AG09309 (cell line): ENCODE data around the gene ELAVL2.

Experiments used
- DNase-seq: peaks from one replicate; pipeline ENCODE4 v3.0.0-alpha.2; 2010; ENCODE audit warnings: low read depth
- H3K4me3 ChIP-seq: 2 replicates; pipeline ENCODE4 v1.5.1; 2011; ENCODE audit warnings: mild to moderate bottlenecking, low read depth, low read length, moderate library complexity; ENCODE audit not compliant: control insufficient read depth
- TF ChIP-seq, protein P1 (sequence below): IDR thresholded peaks from 2 replicates; pipeline ENCODE4 v1.5.1; 2011; ENCODE audit warnings: mild to moderate bottlenecking, low read depth, low read length, inconsistent platforms; ENCODE audit not compliant: insufficient read depth, control insufficient read depth; ENCODE audit errors: missing control alignments

The ELAVL2 gene

DNA sequence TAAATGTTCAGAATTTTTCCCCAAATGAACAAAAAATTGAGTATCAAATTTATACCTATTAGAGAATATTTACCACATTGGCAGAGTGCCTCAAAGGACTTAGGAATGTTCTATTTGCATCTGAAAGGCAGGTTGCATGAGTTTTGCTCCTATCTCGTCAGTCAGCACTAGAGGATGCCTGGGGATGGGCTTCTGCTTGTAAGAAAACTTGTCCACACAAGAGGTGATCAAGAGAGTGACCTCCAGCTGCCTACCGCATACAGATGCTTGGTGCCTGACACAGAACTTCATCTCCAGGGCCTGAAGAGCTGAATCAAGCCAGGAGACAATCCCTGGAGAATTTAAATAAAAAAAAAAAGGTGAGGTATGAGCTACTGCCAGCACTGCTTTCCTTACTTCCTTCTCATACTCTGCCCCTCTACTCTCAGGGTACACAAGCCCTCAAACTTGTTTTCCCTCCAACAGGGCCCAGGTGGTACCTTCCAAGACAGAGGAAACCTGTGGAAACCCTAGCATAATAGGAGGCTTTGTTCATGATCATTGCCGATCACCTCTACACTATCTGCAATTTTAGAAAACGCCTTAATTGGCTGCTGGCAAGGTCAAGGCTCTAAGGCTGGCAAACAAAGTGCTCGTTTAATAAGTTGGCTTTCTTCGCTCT is 166.6 kb downstream of the ELAVL2 start:
- TF ChIP-seq, protein P1, sequence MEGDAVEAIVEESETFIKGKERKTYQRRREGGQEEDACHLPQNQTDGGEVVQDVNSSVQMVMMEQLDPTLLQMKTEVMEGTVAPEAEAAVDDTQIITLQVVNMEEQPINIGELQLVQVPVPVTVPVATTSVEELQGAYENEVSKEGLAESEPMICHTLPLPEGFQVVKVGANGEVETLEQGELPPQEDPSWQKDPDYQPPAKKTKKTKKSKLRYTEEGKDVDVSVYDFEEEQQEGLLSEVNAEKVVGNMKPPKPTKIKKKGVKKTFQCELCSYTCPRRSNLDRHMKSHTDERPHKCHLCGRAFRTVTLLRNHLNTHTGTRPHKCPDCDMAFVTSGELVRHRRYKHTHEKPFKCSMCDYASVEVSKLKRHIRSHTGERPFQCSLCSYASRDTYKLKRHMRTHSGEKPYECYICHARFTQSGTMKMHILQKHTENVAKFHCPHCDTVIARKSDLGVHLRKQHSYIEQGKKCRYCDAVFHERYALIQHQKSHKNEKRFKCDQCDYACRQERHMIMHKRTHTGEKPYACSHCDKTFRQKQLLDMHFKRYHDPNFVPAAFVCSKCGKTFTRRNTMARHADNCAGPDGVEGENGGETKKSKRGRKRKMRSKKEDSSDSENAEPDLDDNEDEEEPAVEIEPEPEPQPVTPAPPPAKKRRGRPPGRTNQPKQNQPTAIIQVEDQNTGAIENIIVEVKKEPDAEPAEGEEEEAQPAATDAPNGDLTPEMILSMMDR: no peak
- no peak for DNase-seq
- H3K4me3 ChIP-seq: no peak overlapping the region

DNA sequence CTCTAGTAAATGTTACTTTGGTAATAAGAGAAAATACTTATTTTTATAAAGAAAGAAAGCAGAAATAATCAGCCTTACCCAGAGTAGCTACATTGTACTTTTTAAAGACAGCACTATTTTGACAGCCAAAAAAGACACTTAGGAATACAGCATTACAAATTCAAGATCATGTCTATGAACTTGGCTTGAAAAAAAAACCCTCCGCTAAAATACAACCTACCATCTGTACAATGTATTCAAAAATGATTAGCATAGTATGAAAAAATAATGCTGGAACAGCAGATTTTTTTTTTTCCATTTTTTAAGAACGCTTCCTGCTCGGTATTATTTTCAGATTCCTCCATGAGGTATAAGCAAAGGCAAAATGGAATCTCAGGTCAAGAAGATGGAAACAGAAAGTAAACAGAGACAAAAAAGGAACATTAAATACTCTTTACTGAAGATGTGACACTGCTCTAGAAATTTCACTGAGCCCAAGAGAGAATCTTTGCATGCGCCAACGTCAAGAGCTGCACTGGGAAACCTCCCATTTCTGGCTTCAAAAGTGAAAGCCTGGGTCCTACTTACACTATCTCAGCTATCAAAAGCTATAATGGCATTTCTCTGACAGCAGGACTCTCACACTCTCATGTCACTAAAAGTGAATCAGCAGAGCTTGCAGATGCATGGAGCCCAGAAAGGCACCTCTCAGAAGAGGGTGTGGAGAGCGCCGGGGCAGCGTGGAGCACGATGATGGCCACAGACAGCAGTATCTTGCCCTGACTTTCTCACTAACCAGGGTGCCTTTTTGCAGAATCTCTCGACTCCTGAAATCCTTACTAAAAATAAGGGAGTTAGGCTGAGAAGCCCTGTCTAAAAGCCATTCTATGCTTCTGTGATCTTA is 167.4 kb downstream of the ELAVL2 start:
- TF ChIP-seq, protein P1: no peak
- no peak overlapping the region for H3K4me3 ChIP-seq

DNA sequence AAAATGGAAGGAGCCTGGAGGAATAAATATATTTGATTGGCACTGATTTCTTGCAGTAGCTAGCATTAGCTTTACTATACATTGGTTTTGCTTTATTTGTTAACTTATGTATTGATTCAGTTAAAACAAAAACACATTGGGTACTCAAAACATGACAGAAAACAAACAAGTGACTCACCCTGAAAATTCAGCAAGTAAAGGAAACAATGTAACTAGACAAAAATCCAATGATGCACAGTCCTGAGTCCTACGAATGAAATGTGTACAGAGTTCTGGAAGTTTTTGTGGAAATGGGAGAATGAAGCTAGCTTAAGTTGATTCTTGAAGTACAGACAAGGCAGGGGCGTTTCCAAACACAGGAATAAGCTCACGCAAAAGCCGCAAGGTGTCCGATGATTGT is 175.0 kb downstream of the ELAVL2 start:
- H3K4me3 ChIP-seq: no peak overlapping the region
- no peak for DNase-seq
- TF ChIP-seq, protein P1: no peak

More for the DNA sequence above, 167.4 kb downstream of the ELAVL2 start:
- DNase-seq: no peak

DNA sequence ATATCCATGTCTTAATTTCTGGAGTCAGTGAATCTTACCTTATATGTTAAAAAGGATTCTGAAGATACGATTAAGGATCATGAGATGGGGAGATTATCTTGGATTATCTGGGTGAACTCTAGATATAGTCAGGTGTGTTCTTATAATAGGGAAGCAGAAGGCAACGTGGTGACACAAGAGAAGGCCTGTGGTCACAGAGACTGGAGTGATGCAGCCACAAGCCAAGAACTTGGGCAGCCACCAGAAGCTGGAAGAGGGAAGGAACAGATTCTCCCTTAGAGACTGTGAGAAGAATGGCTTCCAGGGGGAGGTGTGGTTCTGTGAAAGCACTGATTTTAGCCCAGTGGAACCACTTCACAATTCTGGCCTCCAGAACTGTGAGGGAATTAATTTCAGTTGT is 177.4 kb downstream of the ELAVL2 start:
- TF ChIP-seq, protein P1: no peak
- DNase-seq: no peak
- H3K4me3 ChIP-seq: no peak overlapping the region

DNA sequence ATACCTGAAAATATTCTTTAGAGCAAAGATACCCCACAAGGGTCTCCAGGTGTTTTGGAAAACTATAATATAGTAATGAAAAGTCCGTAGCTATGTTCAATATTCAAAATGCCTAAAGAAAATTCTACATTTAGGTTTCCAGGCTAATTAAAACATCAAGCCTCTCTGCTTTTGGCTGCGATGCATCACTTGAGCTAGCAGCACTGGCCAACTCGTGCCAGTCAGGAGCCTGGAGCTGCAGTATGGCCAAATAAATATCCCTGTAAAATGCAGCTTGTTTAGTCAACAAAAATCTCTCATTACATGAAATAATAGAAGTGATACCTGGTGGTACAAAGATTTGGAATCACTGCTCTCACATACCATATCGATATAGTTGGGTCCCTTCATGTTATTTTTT is 181.1 kb downstream of the ELAVL2 start:
- TF ChIP-seq, protein P1: no peak
- no peak for DNase-seq
- H3K4me3 ChIP-seq: no peak overlapping the region

DNA sequence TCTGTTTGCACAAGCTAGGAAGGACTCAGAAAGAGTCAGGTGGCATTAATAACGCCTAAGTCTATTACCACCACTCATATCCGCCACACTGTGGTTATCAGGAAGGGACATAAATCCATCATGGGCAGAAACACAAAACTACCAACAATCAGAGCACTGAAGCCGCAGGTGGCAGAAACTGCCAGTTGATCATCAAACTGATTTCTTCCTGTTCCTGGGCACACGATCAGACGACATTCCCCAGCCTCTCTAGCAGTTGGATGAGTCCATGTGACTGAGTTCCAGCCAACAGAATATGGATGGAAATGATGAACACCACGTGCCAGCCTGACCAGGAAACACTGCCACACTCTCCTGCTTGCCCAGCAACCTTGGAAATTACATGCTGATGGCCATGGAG is 181.7 kb downstream of the ELAVL2 start:
- no peak for DNase-seq
- TF ChIP-seq, protein P1: no peak
- no peak overlapping the region for H3K4me3 ChIP-seq
